Ishikawa (cell line): ENCODE results near the gene EVI5L.

Experiments
- CEBPB ChIP-seq: IDR thresholded peaks from 2 replicates; pipeline ENCODE4 v1.6.1; 2012
- CREB1 ChIP-seq: IDR thresholded peaks from 2 replicates; pipeline ENCODE4 v1.6.1; 2012; ENCODE audit warnings: low read depth
- EGR1 ChIP-seq: IDR thresholded peaks from 2 replicates; pipeline ENCODE4 v1.6.1; 2012
- EP300 ChIP-seq: IDR thresholded peaks from 2 replicates; pipeline ENCODE4 v1.6.1; 2012; ENCODE audit warnings: borderline replicate concordance
- FOXM1 ChIP-seq: IDR thresholded peaks from 2 replicates; pipeline ENCODE4 v1.6.1; 2012; ENCODE audit warnings: low read depth, borderline replicate concordance
- MAX ChIP-seq: IDR thresholded peaks from 2 replicates; pipeline ENCODE4 v1.6.1; 2012
- NFIC ChIP-seq: IDR thresholded peaks from 2 replicates; pipeline ENCODE4 v1.6.1; 2012
- RAD21 ChIP-seq: IDR thresholded peaks from 2 replicates; pipeline ENCODE4 v1.6.1; 2012; ENCODE audit warnings: low read depth
- REST ChIP-seq: IDR thresholded peaks from 2 replicates; pipeline ENCODE4 v1.6.1; 2012; ENCODE audit warnings: low read depth, mild to moderate bottlenecking
- TAF1 ChIP-seq: IDR thresholded peaks from 2 replicates; pipeline ENCODE4 v1.6.1; 2012; ENCODE audit warnings: low read depth, mild to moderate bottlenecking
- TCF12 ChIP-seq: IDR thresholded peaks from 2 replicates; pipeline ENCODE4 v1.6.1; 2012; ENCODE audit warnings: low read depth
- TEAD4 ChIP-seq: IDR thresholded peaks from 2 replicates; pipeline ENCODE4 v1.6.1; 2012
- USF1 ChIP-seq: IDR thresholded peaks from 2 replicates; pipeline ENCODE4 v1.6.1; 2012
- YY1 ChIP-seq: IDR thresholded peaks from 2 replicates; pipeline ENCODE4 v1.6.1; 2012; ENCODE audit warnings: low read depth
- ZBTB7A ChIP-seq: IDR thresholded peaks from 2 replicates; pipeline ENCODE4 v1.6.1; 2012; ENCODE audit warnings: low read depth

EVI5L gene

GRCh38 chr19:7867092-7867844 is 37.2 kb downstream of the EVI5L start:
- no peak for TF ChIP-seq TCF12
- no peak for TF ChIP-seq EP300
- no peak for TF ChIP-seq NFIC
- TF ChIP-seq TAF1: no peak
- TF ChIP-seq USF1: no peak
- TF ChIP-seq EGR1: no peak
- no peak for TF ChIP-seq CREB1
- TF ChIP-seq FOXM1: no peak
- no peak for TF ChIP-seq CEBPB
- TF ChIP-seq MAX: no peak
- no peak for TF ChIP-seq TEAD4
- no peak for TF ChIP-seq RAD21
- no peak for TF ChIP-seq YY1
- TF ChIP-seq REST: no peak
- no peak for TF ChIP-seq ZBTB7A

GRCh38 chr19:7868326-7868670 is 38.3 kb downstream of the EVI5L start:
- TF ChIP-seq MAX (peak; percentile 89), NFIC (no peak)

GRCh38 chr19:7868671-7869452 is 38.8 kb downstream of the EVI5L start:
- no peak for TF ChIP-seq ZBTB7A
- TF ChIP-seq FOXM1: no peak
- TF ChIP-seq EP300: no peak; the same call in 1 of the 2 replicates
- no peak for TF ChIP-seq REST
- no peak for TF ChIP-seq EGR1
- TF ChIP-seq MAX: peak; percentile 63
- no peak for TF ChIP-seq CREB1
- no peak for TF ChIP-seq USF1
- no peak for TF ChIP-seq TCF12
- peak; percentile 18; the same call in 1 of the 2 replicates for TF ChIP-seq NFIC
- peak; percentile 31; the same call in 1 of the 2 replicates for TF ChIP-seq RAD21

- TF ChIP-seq MAX (peak; percentile 14; the same call in 1 of the 2 replicates), ZBTB7A (peak; percentile 35; the same call in 1 of the 2 replicates), TCF12 (no peak)
Measured at GRCh38 chr19:7869453-7869909, 39.5 kb downstream of the EVI5L start.

- TF ChIP-seq ZBTB7A: peak; percentile 16; the same call in 1 of the 2 replicates
- no peak for TF ChIP-seq CREB1
Measured at GRCh38 chr19:7869910-7870511, 40.0 kb downstream of the EVI5L start.
